Transverse colon (tissue), 4 donors: ENCODE measurements around the gene ZDHHC22. TPM values are rescaled to one million over a fixed set of nuclear protein-coding genes. Genes with fewer than 3 reads are reported as not detected.

Experiments
- DNase-seq: peaks from one replicate; pipeline ENCODE4 v3.0.0-alpha.2; 2019
- H3K27ac ChIP-seq, 4 donors: fragments of 200-600 bp; sonication (generic); 2 replicates each; pipeline ENCODE4 v1.5.1; 2016 to 2018; ENCODE audit warnings: inconsistent platforms in 4 of 4
- H3K27me3 ChIP-seq: fragments of 200-600 bp; sonication (generic); 2 replicates; pipeline ENCODE4 v1.5.1; 2017; ENCODE audit warnings: inconsistent platforms
- H3K36me3 ChIP-seq, 4 donors: fragments of 200-600 bp; sonication (generic); 2 replicates each; pipeline ENCODE4 v1.5.1; 2017 to 2019; ENCODE audit warnings: inconsistent platforms in 4 of 4
- H3K4me1 ChIP-seq, 4 donors: fragments of 200-600 bp; sonication (generic); 2 replicates each; pipeline ENCODE4 v1.5.1; 2017 to 2020; ENCODE audit warnings: inconsistent platforms in 4 of 4
- H3K4me3 ChIP-seq, 4 donors: fragments of 200-600 bp; sonication (generic); 1 replicate in 1 of 4; 2 replicates in 3 of 4; pipeline versions ENCODE4 v1.5.1 to v1.6.1; 2017 to 2019; ENCODE audit warnings: inconsistent platforms in 4 of 4
- H3K9me3 ChIP-seq, 2 donors: fragments of 200-600 bp; sonication (generic); 2 replicates each; pipeline ENCODE4 v1.5.1; 2017 to 2019; ENCODE audit warnings: inconsistent platforms in 2 of 2
- EP300 ChIP-seq: sonication (generic); formaldehyde crosslinking; IDR thresholded peaks from one replicate; pipeline ENCODE4 v1.6.1; 2017; ENCODE audit warnings: antibody characterized with exemption, low read depth
- POLR2A ChIP-seq: fragments of 450-650 bp; IDR thresholded peaks from one replicate; pipeline ENCODE4 v1.6.1; 2016; ENCODE audit warnings: antibody characterized with exemption, mild to moderate bottlenecking, moderate library complexity
- POLR2AphosphoS5 ChIP-seq, 3 donors: sonication (generic); formaldehyde crosslinking; IDR thresholded peaks; one replicate each; pipeline ENCODE4 v1.6.1; 2016; ENCODE audit warnings: antibody characterized with exemption in 3 of 3
- WGBS, 2 donors: methylation state at CpG; one replicate each; pipeline ENCODE4 v1.1.5; 2018; ENCODE audit warnings: low coverage in 1 of 2; 5-methylcytosine and 5-hydroxymethylcytosine counted together
- in situ Hi-C, 4 donors: fragments of 200-750 bp; cut with MboI; loops; one replicate each; pipeline versions ENCODE4 v1.15.0 to v1.15.1; 2017; ENCODE audit warnings: low sequenced_read_pairs in 3 of 4, low pct_ligation_motif_present in 1 of 4, low pct_unique_long_range_greater_than_20kb in 1 of 4
- intact Hi-C: fragments of 100-400 bp; cut with DNase I; formaldehyde crosslinking; loops from one replicate; pipeline ENCODE4 v1.15.1; 2023; ENCODE audit warnings: low total_unique reads
- total RNA-seq, 4 donors: library from RNA; depleted of rRNA; stranded (reverse); fragments of >200 nt; gene quantifications; one replicate each; pipeline ENCODE4 v1.1.0, GENCODE V29; 2016
- TF ChIP-seq, protein P1 (sequence below), 5 experiments: fragments of 200-600 bp in 3 of 5; fragments of 450-650 bp in 2 of 5; sonication (generic) in 3 of 5; IDR thresholded peaks; 1 replicate in 2 of 5; 2 replicates in 3 of 5; pipeline ENCODE4 v1.5.1; 2016 to 2017; ENCODE audit warnings: antibody characterized with exemption in 5 of 5, inconsistent platforms in 3 of 5, mild to moderate bottlenecking in 2 of 5, moderate library complexity in 1 of 5

Gene ZDHHC22
- total RNA-seq, 4 donors from 2014 or later, result 0.14 TPM; not detected in 3

DNA sequence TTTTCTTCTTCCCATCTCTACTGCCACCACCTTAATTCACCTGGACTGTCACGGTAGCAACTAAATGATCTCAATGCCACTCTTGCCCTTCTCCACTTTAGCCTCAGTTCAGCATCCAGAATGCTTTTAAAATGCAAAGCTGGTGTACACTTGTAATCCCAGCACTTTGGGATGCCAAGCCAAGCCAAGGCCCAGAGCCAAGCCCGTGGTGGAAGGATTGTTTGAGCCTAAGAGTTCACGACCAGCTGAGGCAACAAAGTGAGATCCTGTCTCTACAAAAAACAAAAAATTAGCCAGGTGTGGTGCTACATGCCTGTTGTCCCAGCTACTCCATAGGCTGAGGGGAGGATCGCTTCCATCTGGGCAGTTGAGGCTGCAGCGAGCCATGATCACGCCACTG is 37.6 kb downstream of the ZDHHC22 start:
- Histone ChIP-seq H3K27ac (peak overlapping the region in 3 of 4 donors; percentile 95 to 98 (median 97)), H3K4me3 (no peak overlapping the region), H3K9me3 (no peaks in the 10 kb centered on the region), H3K27me3 (no peaks in the 10 kb centered on the region), H3K36me3 (peaks cover 0 to 20% (median 9%) of the 10 kb centered on the region in 4 donors), H3K4me1 (peaks cover 28 to 73% (median 58%) of the 10 kb centered on the region in 4 donors)
- DNase-seq, result no peak
- intact Hi-C loops (no loop called here), in situ Hi-C loops (no loop called here)
- WGBS, 2 donors, result 92 to 96% methylated on average over 4 to 6 of the region's 6 CpGs
- TF ChIP-seq, protein P1, sequence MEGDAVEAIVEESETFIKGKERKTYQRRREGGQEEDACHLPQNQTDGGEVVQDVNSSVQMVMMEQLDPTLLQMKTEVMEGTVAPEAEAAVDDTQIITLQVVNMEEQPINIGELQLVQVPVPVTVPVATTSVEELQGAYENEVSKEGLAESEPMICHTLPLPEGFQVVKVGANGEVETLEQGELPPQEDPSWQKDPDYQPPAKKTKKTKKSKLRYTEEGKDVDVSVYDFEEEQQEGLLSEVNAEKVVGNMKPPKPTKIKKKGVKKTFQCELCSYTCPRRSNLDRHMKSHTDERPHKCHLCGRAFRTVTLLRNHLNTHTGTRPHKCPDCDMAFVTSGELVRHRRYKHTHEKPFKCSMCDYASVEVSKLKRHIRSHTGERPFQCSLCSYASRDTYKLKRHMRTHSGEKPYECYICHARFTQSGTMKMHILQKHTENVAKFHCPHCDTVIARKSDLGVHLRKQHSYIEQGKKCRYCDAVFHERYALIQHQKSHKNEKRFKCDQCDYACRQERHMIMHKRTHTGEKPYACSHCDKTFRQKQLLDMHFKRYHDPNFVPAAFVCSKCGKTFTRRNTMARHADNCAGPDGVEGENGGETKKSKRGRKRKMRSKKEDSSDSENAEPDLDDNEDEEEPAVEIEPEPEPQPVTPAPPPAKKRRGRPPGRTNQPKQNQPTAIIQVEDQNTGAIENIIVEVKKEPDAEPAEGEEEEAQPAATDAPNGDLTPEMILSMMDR (IDR thresholded peaks at IDR 0.05), result no peak
- TF ChIP-seq POLR2A, result no peak
- TF ChIP-seq POLR2AphosphoS5 (IDR thresholded peaks at IDR 0.05), result no peak
- no peak for TF ChIP-seq EP300

- peak overlapping the region in 3 of 4 donors; percentile 95 to 98 (median 97) for H3K27ac ChIP-seq
- no peaks in the 10 kb centered on the region for H3K9me3 ChIP-seq
- no peak overlapping the region for H3K4me3 ChIP-seq
- no peaks in the 10 kb centered on the region for H3K27me3 ChIP-seq
- no peak for TF ChIP-seq POLR2AphosphoS5 (IDR thresholded peaks at IDR 0.05)
- no peak for TF ChIP-seq EP300
- no peak for TF ChIP-seq POLR2A
- TF ChIP-seq, protein P1 (IDR thresholded peaks at IDR 0.05), result no peak
- peaks cover 0 to 20% (median 7%) of the 10 kb centered on the region in 4 donors for H3K36me3 ChIP-seq
- intact Hi-C loops (no loop called here), in situ Hi-C loops (no loop called here)
- peaks cover 28 to 76% (median 61%) of the 10 kb centered on the region in 4 donors for H3K4me1 ChIP-seq
- DNase-seq, result no peak
Observed at GRCh38 chr14:77103475-77103874, 38.1 kb downstream of the ZDHHC22 start.

DNA sequence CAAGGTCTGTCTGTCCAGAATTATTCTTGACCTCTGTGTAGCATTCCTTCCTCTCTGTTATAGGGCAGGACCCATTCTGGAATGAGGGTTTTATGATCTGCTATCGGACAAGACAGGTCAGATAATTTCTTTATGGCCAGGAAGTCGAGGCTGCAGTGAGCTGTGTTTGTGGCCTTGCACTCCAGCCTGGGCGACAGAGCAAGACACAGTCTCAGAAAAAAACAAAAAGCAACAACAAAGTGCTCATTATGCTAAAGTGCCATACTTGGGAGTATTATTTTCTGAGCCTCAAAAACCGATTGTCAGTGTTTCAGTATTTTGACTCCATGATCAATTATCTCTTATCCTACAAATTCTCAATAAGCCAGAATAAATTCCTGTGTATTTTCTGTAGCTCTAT is 39.4 kb downstream of the ZDHHC22 start:
- Histone ChIP-seq H3K27me3 (no peaks in the 10 kb centered on the region), H3K36me3 (peaks cover 0 to 12% (median 3%) of the 10 kb centered on the region in 4 donors), H3K4me3 (no peak overlapping the region), H3K9me3 (no peaks in the 10 kb centered on the region), H3K27ac (peak overlapping the region; percentile 95 to 98 (median 98)), H3K4me1 (peaks cover 28 to 77% (median 64%) of the 10 kb centered on the region in 4 donors)
- DNase-seq, result peak; percentile 55
- in situ Hi-C loops, result no loop called here
- intact Hi-C loops, result no loop called here
- 23 to 26% methylated on average over 3 to 4 of the region's 4 CpGs for WGBS, 2 donors
- TF ChIP-seq, protein P1 (IDR thresholded peaks at IDR 0.05), result no peak
- TF ChIP-seq EP300 (no peak), POLR2AphosphoS5 (IDR thresholded peaks at IDR 0.05) (peak in 2 of 3 donors; percentile 9 to 60), POLR2A (no peak)

GRCh38 chr14:77100961-77101360 is 40.6 kb downstream of the ZDHHC22 start:
- Histone ChIP-seq H3K4me1 (peaks cover 34 to 86% (median 71%) of the 10 kb centered on the region in 4 donors), H3K27ac (peak overlapping the region; percentile 95 to 98 (median 98)), H3K36me3 (peaks cover 0 to 2% (median 0%) of the 10 kb centered on the region in 4 donors)

More at GRCh38 chr14:77100961-77101360, 40.6 kb downstream of the ZDHHC22 start:
- WGBS, 2 donors, result 40 to 49% methylated on average over 1 to 3 of the region's 3 CpGs
- TF ChIP-seq, protein P1 (IDR thresholded peaks at IDR 0.05), result no peak
- TF ChIP-seq EP300 (no peak), POLR2A (no peak)
- peak overlapping the region in 1 of 4 donors; percentile 6 for H3K4me3 ChIP-seq
- in situ Hi-C loops (no loop called here), intact Hi-C loops (no loop called here)
- DNase-seq, result no peak
- no peaks in the 10 kb centered on the region for H3K9me3 ChIP-seq
- no peaks in the 10 kb centered on the region for H3K27me3 ChIP-seq
